Measurements from ENCODE around the gene APMAP.

APMAP gene

DNA sequence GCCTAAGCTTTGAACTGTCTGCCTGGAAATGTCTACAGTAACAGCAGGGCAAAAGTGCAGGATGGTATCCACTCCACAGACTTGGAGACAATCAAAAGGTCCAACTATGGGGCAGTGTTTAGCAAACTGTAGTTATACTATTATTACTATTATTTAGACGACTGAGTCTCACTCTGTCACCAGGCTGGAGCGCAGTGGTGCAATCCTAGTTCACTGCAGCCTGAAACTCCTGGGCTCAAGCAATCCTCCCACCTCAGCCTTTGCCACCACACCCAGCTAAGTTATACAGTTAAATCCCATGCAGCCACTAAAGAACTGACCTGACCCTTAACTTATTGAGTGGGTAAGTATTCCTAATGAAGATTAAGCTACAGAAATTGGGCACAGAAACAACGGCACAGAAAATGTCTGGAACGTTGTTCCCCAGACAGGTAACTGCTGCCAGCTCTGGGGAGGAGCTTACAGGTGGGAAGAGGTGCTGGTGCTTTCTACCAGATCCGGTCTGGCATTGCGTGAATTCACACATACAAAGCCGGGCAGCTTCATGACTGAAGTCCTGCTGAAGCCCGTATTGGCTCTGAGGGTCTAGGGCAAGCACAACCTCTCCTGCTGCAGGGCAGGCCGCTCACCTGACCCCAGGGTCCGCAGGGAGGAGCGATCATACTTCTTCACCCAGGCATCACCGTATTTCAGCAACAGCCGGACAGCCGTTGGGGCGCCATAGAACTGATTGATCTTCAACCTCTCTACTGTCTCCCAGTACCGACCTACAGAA is 27.0 kb upstream of the APMAP start:
- TF ChIP-seq RAD21 (IDR thresholded peaks at IDR 0.05; ENCODE audit: low read depth) (no peak), TEAD4 (IDR thresholded peaks at IDR 0.05) (no peak), EGR1 (IDR thresholded peaks at IDR 0.05) (no peak), EP300 (IDR thresholded peaks at IDR 0.05; ENCODE audit: borderline replicate concordance) (no peak), TCF12 (IDR thresholded peaks at IDR 0.05; ENCODE audit: low read depth) (no peak), TAF1 (IDR thresholded peaks at IDR 0.05; ENCODE audit: low read depth) (no peak), FOXM1 (IDR thresholded peaks at IDR 0.05; ENCODE audit: borderline replicate concordance, low read depth) (no peak), CREB1 (IDR thresholded peaks at IDR 0.05; ENCODE audit: low read depth) (no peak), ZBTB7A (IDR thresholded peaks at IDR 0.05; ENCODE audit: low read depth) (no peak)
- TF ChIP-seq, protein P1, sequence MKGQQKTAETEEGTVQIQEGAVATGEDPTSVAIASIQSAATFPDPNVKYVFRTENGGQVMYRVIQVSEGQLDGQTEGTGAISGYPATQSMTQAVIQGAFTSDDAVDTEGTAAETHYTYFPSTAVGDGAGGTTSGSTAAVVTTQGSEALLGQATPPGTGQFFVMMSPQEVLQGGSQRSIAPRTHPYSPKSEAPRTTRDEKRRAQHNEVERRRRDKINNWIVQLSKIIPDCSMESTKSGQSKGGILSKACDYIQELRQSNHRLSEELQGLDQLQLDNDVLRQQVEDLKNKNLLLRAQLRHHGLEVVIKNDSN (IDR thresholded peaks at IDR 0.05) = no peak
- TF ChIP-seq, protein P2, sequence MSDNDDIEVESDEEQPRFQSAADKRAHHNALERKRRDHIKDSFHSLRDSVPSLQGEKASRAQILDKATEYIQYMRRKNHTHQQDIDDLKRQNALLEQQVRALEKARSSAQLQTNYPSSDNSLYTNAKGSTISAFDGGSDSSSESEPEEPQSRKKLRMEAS (IDR thresholded peaks at IDR 0.05) = no peak

DNA sequence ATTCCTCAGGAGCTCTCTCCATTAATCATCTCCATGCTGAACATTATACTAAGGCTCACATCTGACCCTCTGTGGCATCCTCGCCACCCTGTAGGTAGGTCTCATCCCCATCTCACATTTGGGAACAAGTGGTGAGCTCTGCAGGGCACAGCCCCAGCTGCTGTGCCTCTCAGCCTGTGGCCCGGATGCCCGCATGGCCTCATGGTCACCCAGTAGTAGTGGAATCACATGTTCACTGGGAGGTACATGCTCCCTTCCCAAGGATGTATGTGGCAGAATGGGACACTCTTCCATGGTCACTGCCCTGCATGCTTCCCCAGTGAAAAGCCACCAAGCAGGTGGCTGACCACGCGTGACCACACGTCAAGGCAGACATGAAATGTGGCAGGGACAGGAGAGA is 26.3 kb upstream of the APMAP start:
- no peak for TF ChIP-seq FOXM1 (IDR thresholded peaks at IDR 0.05; ENCODE audit: borderline replicate concordance, low read depth)
- no peak for TF ChIP-seq YY1 (IDR thresholded peaks at IDR 0.05; ENCODE audit: low read depth)
- no peak for TF ChIP-seq CEBPB (IDR thresholded peaks at IDR 0.05)
- TF ChIP-seq, protein P1 (IDR thresholded peaks at IDR 0.05) = no peak
- TF ChIP-seq, protein P2 (IDR thresholded peaks at IDR 0.05) = no peak
- no peak for TF ChIP-seq RAD21 (IDR thresholded peaks at IDR 0.05; ENCODE audit: low read depth)
- TF ChIP-seq TAF1 (IDR thresholded peaks at IDR 0.05; ENCODE audit: low read depth) = no peak
- no peak for TF ChIP-seq EP300 (IDR thresholded peaks at IDR 0.05; ENCODE audit: borderline replicate concordance)
- TF ChIP-seq TCF12 (IDR thresholded peaks at IDR 0.05; ENCODE audit: low read depth) = no peak
- TF ChIP-seq TEAD4 (IDR thresholded peaks at IDR 0.05) = no peak
- no peak for TF ChIP-seq NFIC (IDR thresholded peaks at IDR 0.05)
- no peak for TF ChIP-seq EGR1 (IDR thresholded peaks at IDR 0.05)

DNA sequence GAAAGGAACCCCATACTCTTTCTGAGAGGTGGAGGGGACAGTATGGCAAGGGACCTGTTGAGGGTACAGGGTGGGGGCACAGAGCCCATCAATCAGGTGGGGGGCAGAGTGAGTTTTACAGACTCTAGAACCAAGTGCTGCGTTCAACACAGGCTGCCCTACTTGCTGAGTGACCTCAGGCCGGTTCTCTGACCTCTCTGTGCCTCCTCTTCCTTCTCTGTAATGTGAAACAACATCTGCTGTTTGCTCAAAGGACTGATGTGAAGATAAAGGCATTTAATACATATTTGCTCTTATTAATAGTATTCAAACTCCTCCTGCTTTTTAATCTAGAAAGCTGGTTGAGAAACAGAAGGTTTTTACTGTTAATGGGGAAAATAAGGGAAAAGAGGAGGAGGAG is 25.9 kb upstream of the APMAP start:
- TF ChIP-seq NFIC (IDR thresholded peaks at IDR 0.05) = no peak
- TF ChIP-seq RAD21 (IDR thresholded peaks at IDR 0.05; ENCODE audit: low read depth) = no peak
- TF ChIP-seq CREB1 (IDR thresholded peaks at IDR 0.05; ENCODE audit: low read depth) = no peak
- TF ChIP-seq FOXM1 (IDR thresholded peaks at IDR 0.05; ENCODE audit: borderline replicate concordance, low read depth) = no peak
- TF ChIP-seq EP300 (IDR thresholded peaks at IDR 0.05; ENCODE audit: borderline replicate concordance) = no peak
- TF ChIP-seq TCF12 (IDR thresholded peaks at IDR 0.05; ENCODE audit: low read depth) = no peak
- no peak for TF ChIP-seq TAF1 (IDR thresholded peaks at IDR 0.05; ENCODE audit: low read depth)
- TF ChIP-seq, protein P1 (IDR thresholded peaks at IDR 0.05) = no peak
- no peak for TF ChIP-seq TEAD4 (IDR thresholded peaks at IDR 0.05)

DNA sequence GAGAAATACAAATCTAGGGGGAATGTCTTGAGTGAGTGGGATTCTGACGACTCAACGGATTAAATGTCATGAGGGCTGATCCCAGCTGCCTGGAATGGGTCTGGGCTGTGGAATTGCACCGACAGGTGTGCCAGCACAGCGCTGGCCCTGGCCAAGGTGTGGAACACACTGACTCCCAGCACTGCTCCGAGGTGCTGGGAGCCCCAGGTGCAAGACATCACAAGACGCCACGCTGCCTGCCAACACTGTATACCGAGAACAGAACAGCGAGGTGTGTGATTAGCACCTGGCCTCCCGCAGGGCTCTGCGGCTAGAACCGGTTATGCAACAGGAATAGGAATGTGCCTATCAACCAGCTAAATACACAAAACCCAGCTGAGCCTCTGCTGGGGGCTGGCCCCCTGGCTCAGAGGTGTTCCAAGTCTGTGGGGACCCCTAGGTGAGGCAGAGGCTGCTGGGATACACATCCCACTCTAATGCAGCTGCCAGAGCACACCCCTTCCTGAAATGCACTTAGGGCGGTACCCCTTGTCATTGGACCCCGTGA is 24.8 kb upstream of the APMAP start:
- TF ChIP-seq RAD21 (IDR thresholded peaks at IDR 0.05; ENCODE audit: low read depth) = no peak; the same call in 1 of the 2 replicates
- no peak for TF ChIP-seq EGR1 (IDR thresholded peaks at IDR 0.05)
- no peak for TF ChIP-seq TAF1 (IDR thresholded peaks at IDR 0.05; ENCODE audit: low read depth)
- TF ChIP-seq, protein P1 (IDR thresholded peaks at IDR 0.05) = peak; percentile 50
- TF ChIP-seq, protein P2 (IDR thresholded peaks at IDR 0.05) = peak; percentile 85
- TF ChIP-seq ZBTB7A (IDR thresholded peaks at IDR 0.05; ENCODE audit: low read depth) = peak; percentile 98
- peak; percentile 96 for TF ChIP-seq CEBPB (IDR thresholded peaks at IDR 0.05)
- TF ChIP-seq FOXM1 (IDR thresholded peaks at IDR 0.05; ENCODE audit: borderline replicate concordance, low read depth) = peak; percentile 77
- TF ChIP-seq EP300 (IDR thresholded peaks at IDR 0.05; ENCODE audit: borderline replicate concordance) = peak; percentile 90
- peak; percentile 37; the same call in 1 of the 2 replicates for TF ChIP-seq YY1 (IDR thresholded peaks at IDR 0.05; ENCODE audit: low read depth)
- TF ChIP-seq CREB1 (IDR thresholded peaks at IDR 0.05; ENCODE audit: low read depth) = no peak
- TF ChIP-seq TEAD4 (IDR thresholded peaks at IDR 0.05) = peak; percentile 95
- TF ChIP-seq TCF12 (IDR thresholded peaks at IDR 0.05; ENCODE audit: low read depth) = peak; percentile 99
- TF ChIP-seq, protein P3, sequence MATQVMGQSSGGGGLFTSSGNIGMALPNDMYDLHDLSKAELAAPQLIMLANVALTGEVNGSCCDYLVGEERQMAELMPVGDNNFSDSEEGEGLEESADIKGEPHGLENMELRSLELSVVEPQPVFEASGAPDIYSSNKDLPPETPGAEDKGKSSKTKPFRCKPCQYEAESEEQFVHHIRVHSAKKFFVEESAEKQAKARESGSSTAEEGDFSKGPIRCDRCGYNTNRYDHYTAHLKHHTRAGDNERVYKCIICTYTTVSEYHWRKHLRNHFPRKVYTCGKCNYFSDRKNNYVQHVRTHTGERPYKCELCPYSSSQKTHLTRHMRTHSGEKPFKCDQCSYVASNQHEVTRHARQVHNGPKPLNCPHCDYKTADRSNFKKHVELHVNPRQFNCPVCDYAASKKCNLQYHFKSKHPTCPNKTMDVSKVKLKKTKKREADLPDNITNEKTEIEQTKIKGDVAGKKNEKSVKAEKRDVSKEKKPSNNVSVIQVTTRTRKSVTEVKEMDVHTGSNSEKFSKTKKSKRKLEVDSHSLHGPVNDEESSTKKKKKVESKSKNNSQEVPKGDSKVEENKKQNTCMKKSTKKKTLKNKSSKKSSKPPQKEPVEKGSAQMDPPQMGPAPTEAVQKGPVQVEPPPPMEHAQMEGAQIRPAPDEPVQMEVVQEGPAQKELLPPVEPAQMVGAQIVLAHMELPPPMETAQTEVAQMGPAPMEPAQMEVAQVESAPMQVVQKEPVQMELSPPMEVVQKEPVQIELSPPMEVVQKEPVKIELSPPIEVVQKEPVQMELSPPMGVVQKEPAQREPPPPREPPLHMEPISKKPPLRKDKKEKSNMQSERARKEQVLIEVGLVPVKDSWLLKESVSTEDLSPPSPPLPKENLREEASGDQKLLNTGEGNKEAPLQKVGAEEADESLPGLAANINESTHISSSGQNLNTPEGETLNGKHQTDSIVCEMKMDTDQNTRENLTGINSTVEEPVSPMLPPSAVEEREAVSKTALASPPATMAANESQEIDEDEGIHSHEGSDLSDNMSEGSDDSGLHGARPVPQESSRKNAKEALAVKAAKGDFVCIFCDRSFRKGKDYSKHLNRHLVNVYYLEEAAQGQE (IDR thresholded peaks at IDR 0.05; ENCODE audit: low read depth) = no peak
- peak; percentile 93 for TF ChIP-seq NFIC (IDR thresholded peaks at IDR 0.05)

DNA sequence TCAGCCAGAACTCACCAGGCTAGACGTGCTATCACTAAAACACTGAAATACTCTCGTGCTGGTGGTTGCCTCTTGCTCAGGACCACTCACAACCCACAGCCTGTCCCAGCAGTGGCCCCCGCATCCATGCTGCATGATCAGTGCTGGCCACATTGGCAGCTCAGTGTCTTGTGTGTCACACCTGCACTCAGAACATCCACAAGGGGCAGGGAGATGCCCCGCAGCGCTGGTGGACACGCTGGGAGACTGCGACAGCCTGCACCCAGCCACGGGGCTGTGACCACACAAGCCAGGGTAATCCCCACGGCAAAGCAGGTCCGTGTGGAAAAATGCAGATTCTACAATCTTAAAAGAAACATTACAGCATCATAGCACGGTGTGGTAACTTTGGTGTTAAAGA is 23.9 kb upstream of the APMAP start:
- TF ChIP-seq CREB1 (IDR thresholded peaks at IDR 0.05; ENCODE audit: low read depth) (no peak), TAF1 (IDR thresholded peaks at IDR 0.05; ENCODE audit: low read depth) (no peak), TCF12 (IDR thresholded peaks at IDR 0.05; ENCODE audit: low read depth) (no peak), FOXM1 (IDR thresholded peaks at IDR 0.05; ENCODE audit: borderline replicate concordance, low read depth) (no peak), TEAD4 (IDR thresholded peaks at IDR 0.05) (no peak), RAD21 (IDR thresholded peaks at IDR 0.05; ENCODE audit: low read depth) (no peak), EP300 (IDR thresholded peaks at IDR 0.05; ENCODE audit: borderline replicate concordance) (no peak), EGR1 (IDR thresholded peaks at IDR 0.05) (no peak), ZBTB7A (IDR thresholded peaks at IDR 0.05; ENCODE audit: low read depth) (no peak), CEBPB (IDR thresholded peaks at IDR 0.05) (no peak), YY1 (IDR thresholded peaks at IDR 0.05; ENCODE audit: low read depth) (no peak), NFIC (IDR thresholded peaks at IDR 0.05) (no peak)
- TF ChIP-seq, protein P1 (IDR thresholded peaks at IDR 0.05) = no peak
- TF ChIP-seq, protein P2 (IDR thresholded peaks at IDR 0.05) = no peak
- TF ChIP-seq, protein P3 (IDR thresholded peaks at IDR 0.05; ENCODE audit: low read depth) = no peak

All from Ishikawa (cell line).